HG02798 (cell line): ENCODE measurements around the gene PRSS12.

ENCODE experiments used
- ATAC-seq: cut with Tn5 transposase; IDR thresholded peaks from one replicate; pipeline ENCODE4 v1.9.1; 2021; ENCODE audit warnings: mild to moderate bottlenecking; ENCODE audit not compliant: unreplicated experiment, poor library complexity

The PRSS12 gene

DNA sequence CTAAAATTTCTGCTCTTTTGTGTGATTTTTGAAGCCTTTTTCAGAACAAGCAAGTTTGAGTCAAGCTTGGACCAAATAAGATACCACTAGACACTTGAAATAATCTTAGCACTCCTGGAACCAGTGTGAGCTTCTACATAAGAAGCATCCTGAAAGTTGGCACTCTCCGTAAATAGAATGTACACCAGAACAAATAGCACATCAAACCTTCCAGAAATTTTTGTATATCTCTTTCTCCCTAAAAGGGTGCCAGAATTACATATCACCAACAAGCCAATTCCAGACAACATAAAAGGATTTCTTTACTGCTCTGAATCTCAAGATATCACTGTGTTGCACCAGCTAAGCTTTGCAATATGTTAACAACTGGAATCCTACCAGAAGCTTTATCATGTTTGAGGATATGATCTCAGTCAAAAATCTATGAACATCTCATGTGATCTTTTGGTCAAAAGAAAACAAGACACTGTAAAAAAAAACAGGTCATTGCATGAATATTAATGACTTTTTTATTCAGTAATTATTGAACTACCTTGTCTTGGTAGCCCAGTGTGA lies 117.2 kb downstream of the PRSS12 start:
- ATAC-seq = no peak
